PC-9 (cell line): ENCODE results near the gene CNTN4.

ENCODE experiments used
- EZH2 ChIP-seq: fragments of 200-600 bp; sonication (generic); IDR thresholded peaks from 2 replicates; pipeline ENCODE4 v1.8.0; 2017; ENCODE audit warnings: antibody characterized with exemption, low read depth
- TF ChIP-seq, protein P1 (sequence below): fragments of 200-600 bp; sonication (generic); conservative IDR thresholded peaks from 2 replicates; pipeline ENCODE4 v1.6.1; 2017; ENCODE audit warnings: mixed run types, antibody characterized with exemption, mild to moderate bottlenecking, moderate library complexity

DNA sequence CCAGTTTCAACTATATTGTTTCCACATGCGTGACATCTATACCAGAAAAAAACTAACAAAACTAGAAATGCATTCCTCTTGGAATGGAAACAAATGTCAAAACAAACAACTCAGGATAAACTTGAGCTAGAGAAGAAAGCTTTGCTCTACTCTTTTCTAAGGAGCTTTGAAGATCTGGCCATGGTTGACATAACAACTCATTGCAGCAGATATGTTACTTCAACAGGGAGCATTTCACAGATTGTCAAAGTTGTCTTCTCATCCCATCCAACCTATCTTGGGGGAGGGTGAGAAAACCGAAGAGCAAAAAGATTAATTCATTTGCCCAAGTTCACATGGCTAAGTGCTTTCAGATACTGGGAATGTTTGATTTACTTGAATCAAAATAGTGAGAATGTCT, 484.4 kb downstream of the CNTN4 start:
- TF ChIP-seq, protein P1, sequence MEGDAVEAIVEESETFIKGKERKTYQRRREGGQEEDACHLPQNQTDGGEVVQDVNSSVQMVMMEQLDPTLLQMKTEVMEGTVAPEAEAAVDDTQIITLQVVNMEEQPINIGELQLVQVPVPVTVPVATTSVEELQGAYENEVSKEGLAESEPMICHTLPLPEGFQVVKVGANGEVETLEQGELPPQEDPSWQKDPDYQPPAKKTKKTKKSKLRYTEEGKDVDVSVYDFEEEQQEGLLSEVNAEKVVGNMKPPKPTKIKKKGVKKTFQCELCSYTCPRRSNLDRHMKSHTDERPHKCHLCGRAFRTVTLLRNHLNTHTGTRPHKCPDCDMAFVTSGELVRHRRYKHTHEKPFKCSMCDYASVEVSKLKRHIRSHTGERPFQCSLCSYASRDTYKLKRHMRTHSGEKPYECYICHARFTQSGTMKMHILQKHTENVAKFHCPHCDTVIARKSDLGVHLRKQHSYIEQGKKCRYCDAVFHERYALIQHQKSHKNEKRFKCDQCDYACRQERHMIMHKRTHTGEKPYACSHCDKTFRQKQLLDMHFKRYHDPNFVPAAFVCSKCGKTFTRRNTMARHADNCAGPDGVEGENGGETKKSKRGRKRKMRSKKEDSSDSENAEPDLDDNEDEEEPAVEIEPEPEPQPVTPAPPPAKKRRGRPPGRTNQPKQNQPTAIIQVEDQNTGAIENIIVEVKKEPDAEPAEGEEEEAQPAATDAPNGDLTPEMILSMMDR: no peak
- TF ChIP-seq EZH2: no peak
